Urinary bladder (tissue), 4 donors: ENCODE results near the gene MMS22L. TPM values are rescaled to one million over a fixed set of nuclear protein-coding genes. Genes with fewer than 3 reads are reported as not detected.

ENCODE experiments used
- DNase-seq: peaks from one replicate; pipeline ENCODE4 v3.0.0-alpha.2; 2015; ENCODE audit errors: extremely low spot score
- H3K27ac ChIP-seq: one replicate; pipeline ENCODE4 v1.5.1; 2013; ENCODE audit warnings: low read depth, mild to moderate bottlenecking, moderate library complexity
- H3K36me3 ChIP-seq: one replicate; pipeline ENCODE4 v1.6.1; 2013; ENCODE audit warnings: mild to moderate bottlenecking, moderate library complexity; ENCODE audit not compliant: insufficient read depth
- H3K4me1 ChIP-seq: one replicate; pipeline ENCODE4 v1.6.1; 2013; ENCODE audit warnings: mild to moderate bottlenecking, moderate library complexity; ENCODE audit not compliant: insufficient read depth
- H3K4me3 ChIP-seq: one replicate; pipeline ENCODE4 v1.5.1; 2013; ENCODE audit warnings: low read depth, low read length
- WGBS: extraction: QIAGEN DNeasy Blood & Tissue Kit; methylation state at CpG from one replicate; pipeline ENCODE4 v1.1.7; 2013; 5-methylcytosine and 5-hydroxymethylcytosine counted together
- polyA plus RNA-seq: library from polyadenylated mRNA; stranded (reverse); fragments of 200-250 nt; gene quantifications from one replicate; pipeline ENCODE4 v1.2.3, GENCODE V29; 2013
- total RNA-seq: library from RNA; depleted of rRNA; stranded (reverse); fragments of >200 nt; gene quantifications from one replicate; pipeline ENCODE4 v1.2.3, GENCODE V29; 2014
- donor health status: healthy with polysubstance abuse.
- donor health status: healthy.

Gene MMS22L
- total and polyA plus RNA-seq, 2 donors = 2.7 to 32.3 TPM

- no peaks in the 10 kb centered on the region for H3K36me3 ChIP-seq
- no peak overlapping the region for H3K27ac ChIP-seq
- no peak for DNase-seq
- no peaks in the 10 kb centered on the region for H3K4me1 ChIP-seq
- no peak overlapping the region for H3K4me3 ChIP-seq
Measured at GRCh38 chr6:97288188-97288587, 5.2 kb upstream of the MMS22L start.

DNA sequence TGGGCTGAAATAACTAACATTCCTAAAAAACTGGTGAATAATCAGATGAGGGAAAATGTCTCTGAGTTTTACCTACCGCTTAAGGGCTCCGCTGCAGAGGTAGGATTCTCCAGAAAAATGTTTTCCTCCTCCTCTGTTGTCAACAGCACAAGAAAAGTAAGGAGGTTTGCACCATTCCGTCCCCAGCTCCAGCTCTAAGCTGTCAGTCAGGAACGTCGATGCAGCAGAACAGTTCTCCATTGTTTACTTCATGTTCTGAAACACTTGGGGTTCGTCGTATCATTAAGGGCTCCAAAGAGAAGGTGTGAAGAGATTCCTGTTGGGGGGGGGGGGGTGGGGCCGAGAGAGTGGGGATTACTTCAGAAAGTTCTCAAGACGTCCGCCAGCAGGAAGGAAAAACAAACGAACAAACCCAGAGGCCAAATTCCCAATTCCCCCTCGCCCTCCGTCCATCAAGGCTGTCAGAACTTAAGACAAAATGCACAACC, 734 bp downstream of the MMS22L start:
- H3K36me3 ChIP-seq = no peaks in the 10 kb centered on the region
- 2% methylated on average over 13 of the region's 13 CpGs for WGBS
- no peaks in the 10 kb centered on the region for H3K4me1 ChIP-seq
- no peak overlapping the region for H3K27ac ChIP-seq
- DNase-seq = no peak
- H3K4me3 ChIP-seq = peak overlapping the region; percentile 71

- Histone ChIP-seq H3K36me3 (no peaks in the 10 kb centered on the region), H3K4me3 (no peak overlapping the region), H3K27ac (no peak overlapping the region), H3K4me1 (no peaks in the 10 kb centered on the region)
- DNase-seq = no peak
- WGBS = 91% methylated on average over 1 of the region's 1 CpG
Measured at GRCh38 chr6:97280766-97281165, 2.2 kb downstream of the MMS22L start.

DNA sequence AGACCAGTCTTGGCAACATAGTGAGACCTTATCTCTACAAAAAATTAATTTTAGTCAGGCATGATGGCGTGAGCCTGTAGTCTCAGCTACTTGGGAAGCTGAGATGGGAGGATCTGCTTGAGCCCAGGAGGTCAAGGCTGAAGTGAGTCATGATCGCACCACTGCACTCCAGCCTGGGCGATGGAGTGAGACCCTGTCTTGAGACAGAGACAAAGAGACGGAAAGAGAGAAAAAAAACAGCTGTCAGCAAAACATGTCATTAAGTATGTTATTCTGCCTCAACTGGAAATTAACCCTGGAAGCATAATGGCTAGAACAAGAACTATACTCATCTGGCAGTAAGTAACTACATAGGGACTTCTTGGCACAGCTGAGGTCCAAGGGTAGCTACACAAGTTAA, 7.2 kb downstream of the MMS22L start:
- 94% methylated on average over 4 of the region's 4 CpGs for WGBS
- Histone ChIP-seq H3K4me3 (no peak overlapping the region), H3K27ac (no peak overlapping the region), H3K36me3 (peaks cover 1% of the 10 kb centered on the region), H3K4me1 (no peaks in the 10 kb centered on the region)
- no peak for DNase-seq

DNA sequence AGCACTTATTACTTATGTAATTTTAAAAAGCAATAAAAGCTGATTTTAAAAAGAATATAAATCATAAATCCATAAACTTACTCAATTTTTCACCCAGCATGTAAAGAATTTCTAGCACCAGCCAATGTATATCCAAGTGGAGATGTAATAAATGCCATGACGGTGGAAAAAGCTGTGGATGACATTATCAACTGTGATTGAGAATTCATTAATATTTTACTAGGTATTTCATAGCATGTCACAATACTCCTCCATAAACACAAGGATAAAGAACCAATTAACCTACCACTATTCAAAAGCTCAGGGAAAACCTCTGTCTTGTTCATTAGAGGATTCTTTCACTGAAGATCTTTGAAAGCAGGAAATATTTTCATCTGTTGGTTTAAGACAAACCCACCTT, 13.2 kb downstream of the MMS22L start:
- Histone ChIP-seq H3K4me3 (no peak overlapping the region), H3K36me3 (peaks cover 1% of the 10 kb centered on the region), H3K27ac (no peak overlapping the region), H3K4me1 (no peaks in the 10 kb centered on the region)
- no peak for DNase-seq
- WGBS = 71% methylated on average over 1 of the region's 1 CpG

DNA sequence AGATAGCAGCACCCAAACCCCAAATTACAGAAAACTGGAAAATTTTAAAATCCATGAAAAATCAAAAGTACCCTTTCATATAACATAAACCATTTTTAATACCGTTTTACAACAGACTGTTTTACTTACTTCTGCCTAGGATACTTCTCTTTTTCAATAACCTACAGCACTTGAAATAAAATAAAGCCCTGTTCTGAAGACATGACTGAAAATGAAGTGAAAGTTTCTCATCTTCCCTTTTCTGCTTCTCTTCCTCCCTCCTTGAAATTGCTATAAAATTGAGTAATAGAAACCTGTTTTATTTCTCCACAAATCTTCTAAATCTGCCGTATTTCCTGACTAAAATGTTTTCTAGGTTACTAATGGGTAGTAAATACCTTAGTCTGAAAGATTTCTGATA, 20.3 kb downstream of the MMS22L start:
- H3K4me1 ChIP-seq = no peaks in the 10 kb centered on the region
- 89% methylated on average over 2 of the region's 2 CpGs for WGBS
- H3K4me3 ChIP-seq = no peak overlapping the region
- H3K27ac ChIP-seq = no peak overlapping the region
- H3K36me3 ChIP-seq = no peaks in the 10 kb centered on the region
- DNase-seq = no peak

DNA sequence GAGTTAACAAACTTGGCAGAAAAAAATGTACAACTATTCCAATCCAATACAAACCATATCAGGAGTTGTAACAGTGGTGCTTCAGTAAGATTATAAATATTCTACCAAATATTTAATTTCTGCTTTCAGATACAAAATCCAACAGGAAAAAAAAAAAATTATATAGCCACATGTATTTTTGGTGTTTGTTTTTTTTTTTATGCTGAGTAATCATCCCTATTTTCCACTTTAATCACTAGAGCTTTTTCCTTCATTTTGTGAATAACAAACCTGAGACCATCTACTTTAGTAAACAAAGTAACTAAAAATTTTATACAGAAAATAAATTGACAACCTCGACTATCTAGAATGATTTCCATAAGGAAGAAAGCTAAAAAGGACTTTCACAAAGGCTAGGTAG, 36.2 kb downstream of the MMS22L start:
- no peaks in the 10 kb centered on the region for H3K4me1 ChIP-seq
- DNase-seq = no peak
- no peaks in the 10 kb centered on the region for H3K36me3 ChIP-seq
- WGBS = 91% methylated on average over 1 of the region's 1 CpG
- no peak overlapping the region for H3K27ac ChIP-seq
- no peak overlapping the region for H3K4me3 ChIP-seq

- no peak overlapping the region for H3K27ac ChIP-seq
- H3K4me1 ChIP-seq = no peaks in the 10 kb centered on the region
- no peak for DNase-seq
- no peak overlapping the region for H3K4me3 ChIP-seq
- no peaks in the 10 kb centered on the region for H3K36me3 ChIP-seq
- WGBS = 99% methylated on average over 2 of the region's 2 CpGs
Measured at GRCh38 chr6:97240222-97240621, 42.8 kb downstream of the MMS22L start.

DNA sequence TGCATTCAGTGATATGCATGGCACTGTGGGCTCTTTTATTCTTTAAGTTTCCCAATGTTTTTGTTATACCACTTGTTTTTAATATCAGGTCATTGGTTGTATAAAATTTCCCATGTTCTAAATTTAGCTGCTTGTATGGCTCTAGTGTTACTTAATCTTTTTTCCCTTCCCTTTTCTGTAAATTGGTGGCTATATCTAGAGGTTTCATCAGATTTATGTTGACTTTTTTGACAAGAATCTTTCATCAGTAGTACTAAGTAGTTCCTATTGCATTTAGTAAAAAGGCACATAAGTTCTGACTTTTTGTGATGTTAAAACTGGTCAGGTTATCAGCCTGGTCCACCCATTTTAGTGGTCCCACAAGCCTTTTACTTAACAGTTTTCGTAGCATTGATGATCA, 51.1 kb downstream of the MMS22L start:
- DNase-seq = no peak
- Histone ChIP-seq H3K4me3 (no peak overlapping the region), H3K4me1 (no peaks in the 10 kb centered on the region), H3K36me3 (no peaks in the 10 kb centered on the region), H3K27ac (no peak overlapping the region)
- 99% methylated on average over 1 of the region's 1 CpG for WGBS

GRCh38 chr6:97222903-97223302, 60.1 kb downstream of the MMS22L start:
- H3K4me3 ChIP-seq = no peak overlapping the region
- H3K4me1 ChIP-seq = no peaks in the 10 kb centered on the region
- WGBS = 86% methylated on average over 2 of the region's 2 CpGs
- no peak for DNase-seq
- H3K36me3 ChIP-seq = no peaks in the 10 kb centered on the region
- no peak overlapping the region for H3K27ac ChIP-seq

DNA sequence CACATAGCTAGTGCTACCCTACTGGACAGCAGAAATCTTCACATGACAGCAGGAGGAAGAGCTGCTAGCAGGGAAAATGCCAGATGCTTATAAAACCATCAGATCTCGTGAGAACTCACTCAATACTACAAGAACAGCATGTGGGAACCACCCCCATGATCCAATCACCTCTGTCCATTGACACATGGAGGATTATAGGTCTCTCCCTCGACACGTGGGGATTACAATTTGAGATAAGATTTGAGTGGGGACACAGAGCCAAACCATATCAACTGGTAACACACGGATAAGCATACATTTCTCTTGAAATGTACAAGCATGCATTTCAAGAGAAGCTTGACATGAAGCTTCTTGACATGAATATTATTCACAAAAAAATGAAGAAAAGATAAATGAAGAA, 64.1 kb downstream of the MMS22L start:
- no peak overlapping the region for H3K27ac ChIP-seq
- H3K4me1 ChIP-seq = no peaks in the 10 kb centered on the region

GRCh38 chr6:97215157-97215769, 67.8 kb downstream of the MMS22L start:
- DNase-seq = no peak
- Histone ChIP-seq H3K4me1 (no peaks in the 10 kb centered on the region), H3K4me3 (no peak overlapping the region), H3K36me3 (no peaks in the 10 kb centered on the region), H3K27ac (no peak overlapping the region)
- WGBS = 65% methylated on average over 6 of the region's 6 CpGs

More for the DNA sequence above, 64.1 kb downstream of the MMS22L start:
- WGBS = 71% methylated on average over 4 of the region's 4 CpGs
- H3K36me3 ChIP-seq = no peaks in the 10 kb centered on the region
- H3K4me3 ChIP-seq = no peak overlapping the region
- no peak for DNase-seq

- DNase-seq = no peak
- Histone ChIP-seq H3K27ac (no peak overlapping the region), H3K4me1 (no peaks in the 10 kb centered on the region), H3K4me3 (no peak overlapping the region), H3K36me3 (no peaks in the 10 kb centered on the region)
- 58% methylated on average over 2 of the region's 2 CpGs for WGBS
Measured at GRCh38 chr6:97214671-97215070, 68.3 kb downstream of the MMS22L start.

GRCh38 chr6:97207383-97207782, 75.6 kb downstream of the MMS22L start:
- H3K4me1 ChIP-seq = no peaks in the 10 kb centered on the region
- H3K36me3 ChIP-seq = no peaks in the 10 kb centered on the region
- no peak overlapping the region for H3K4me3 ChIP-seq
- no peak for DNase-seq
- no peak overlapping the region for H3K27ac ChIP-seq

- Histone ChIP-seq H3K4me1 (no peaks in the 10 kb centered on the region), H3K36me3 (no peaks in the 10 kb centered on the region), H3K4me3 (no peak overlapping the region), H3K27ac (no peak overlapping the region)
- no peak for DNase-seq
Measured at GRCh38 chr6:97205966-97206365, 77.0 kb downstream of the MMS22L start.
